ENCODE data around the gene TTC28. TPM values are rescaled to one million over a fixed set of nuclear protein-coding genes. Genes with fewer than 3 reads are reported as not detected.

TTC28 gene
- total RNA-seq, 3 donors from 2014 or later: 0.66 to 0.90 (median 0.71) TPM

DNA sequence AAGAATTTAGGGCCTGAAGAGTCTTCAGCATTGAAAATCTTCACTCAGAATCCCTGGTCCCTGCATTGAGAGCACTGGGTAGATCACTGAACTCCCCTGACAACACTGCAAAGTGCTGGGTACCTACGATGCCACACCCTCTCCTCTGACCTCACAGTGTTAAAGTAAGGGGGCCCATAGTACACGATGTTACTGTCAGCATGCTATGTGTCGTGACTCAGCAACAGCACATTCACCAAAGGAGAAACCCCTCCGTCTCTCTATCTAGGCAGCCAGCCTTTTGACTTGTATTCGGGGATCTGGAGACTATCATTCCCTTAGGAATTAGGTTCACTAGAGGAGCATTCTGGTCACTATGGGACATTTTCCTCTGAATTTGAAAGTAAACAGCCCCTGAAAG lies 693.2 kb downstream of the TTC28 start:
- no peaks in the 10 kb centered on the region for H3K9me3 Mint-ChIP-seq
- no peaks in the 10 kb centered on the region for H3K4me1 Mint-ChIP-seq (ENCODE audit: low read depth)
- H3K36me3 Mint-ChIP-seq (ENCODE audit: insufficient read depth): peaks cover 3% of the 10 kb centered on the region
- H3K4me3 Mint-ChIP-seq: no peak overlapping the region
- ATAC-seq: no peak
- DNase-seq: no peak
- H3K27me3 Mint-ChIP-seq (ENCODE audit: low read depth): no peaks in the 10 kb centered on the region

DNA sequence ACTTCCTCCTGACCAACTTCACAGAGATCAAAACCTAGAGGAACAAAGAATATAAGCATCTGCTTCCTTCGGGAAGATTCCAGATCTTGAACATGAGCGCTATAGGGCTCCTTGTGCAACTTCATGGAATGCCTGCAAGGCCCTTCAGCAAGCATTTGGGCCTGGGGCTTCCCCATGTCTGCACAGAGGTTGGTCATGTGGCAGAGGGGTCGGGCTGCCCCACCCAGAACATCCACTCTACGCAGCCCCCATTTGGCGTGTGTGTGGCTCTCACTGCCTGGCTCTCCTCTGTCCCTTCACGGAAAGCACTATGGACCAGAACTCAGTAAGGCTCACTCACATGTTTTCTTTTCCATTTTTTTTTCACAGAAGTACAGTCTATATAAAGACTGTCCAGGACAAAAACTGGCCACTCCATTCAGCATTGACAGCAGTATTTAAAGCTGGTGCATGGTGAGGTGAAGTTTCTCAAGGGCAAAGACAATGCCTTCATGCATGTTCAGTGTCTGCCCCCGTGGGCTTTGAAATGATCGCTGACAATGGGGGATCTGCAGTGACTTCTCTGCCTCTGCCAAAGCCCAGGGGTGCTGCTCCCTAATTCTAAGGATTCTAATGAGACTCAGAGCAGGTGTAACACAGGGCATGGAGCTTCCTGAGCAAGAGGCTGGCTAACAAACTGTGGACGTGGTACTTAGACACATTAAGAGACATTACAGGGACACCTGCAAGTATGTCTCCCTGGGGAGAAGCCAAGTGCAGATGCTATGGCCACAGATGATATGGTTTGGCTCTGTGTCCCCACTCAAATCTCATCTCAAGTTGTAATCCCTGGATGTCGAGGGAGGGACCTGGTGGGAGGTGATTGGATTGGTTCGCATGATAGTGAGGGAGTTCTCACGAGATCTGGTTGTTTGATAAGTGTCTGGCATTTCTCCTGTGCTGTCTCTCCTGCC lies 694.0 kb downstream of the TTC28 start:
- DNase-seq (no peak), ATAC-seq (no peak)
- Mint-ChIP-seq H3K4me1 (ENCODE audit: low read depth) (no peaks in the 10 kb centered on the region), H3K9me3 (no peaks in the 10 kb centered on the region), H3K4me3 (no peak overlapping the region), H3K36me3 (ENCODE audit: insufficient read depth) (peaks cover 3% of the 10 kb centered on the region), H3K27me3 (ENCODE audit: low read depth) (no peaks in the 10 kb centered on the region)

DNA sequence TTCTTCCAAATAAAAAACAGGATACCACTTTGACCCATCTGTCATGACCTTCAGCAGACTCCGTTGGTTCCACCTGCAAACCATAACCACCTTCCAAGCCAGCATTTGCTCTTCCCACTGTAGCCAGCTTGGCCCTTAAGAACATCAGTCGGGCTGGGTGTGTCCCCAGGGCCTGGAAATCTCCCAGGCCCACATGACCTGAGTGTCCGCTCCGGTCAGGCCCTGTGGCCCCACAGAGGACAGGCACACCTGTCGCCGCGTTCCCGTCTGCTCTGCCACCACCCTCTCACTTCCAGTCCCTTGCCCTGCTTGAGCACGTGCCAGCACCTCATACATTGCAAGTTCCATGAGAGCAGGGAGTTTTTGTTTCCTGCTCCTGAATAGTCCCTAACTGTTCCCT lies 694.9 kb downstream of the TTC28 start:
- DNase-seq: no peak
- Mint-ChIP-seq H3K27me3 (ENCODE audit: low read depth) (no peaks in the 10 kb centered on the region), H3K4me1 (ENCODE audit: low read depth) (no peaks in the 10 kb centered on the region), H3K4me3 (no peak overlapping the region), H3K36me3 (ENCODE audit: insufficient read depth) (peaks cover 3% of the 10 kb centered on the region), H3K9me3 (no peaks in the 10 kb centered on the region)
- no peak for ATAC-seq

DNA sequence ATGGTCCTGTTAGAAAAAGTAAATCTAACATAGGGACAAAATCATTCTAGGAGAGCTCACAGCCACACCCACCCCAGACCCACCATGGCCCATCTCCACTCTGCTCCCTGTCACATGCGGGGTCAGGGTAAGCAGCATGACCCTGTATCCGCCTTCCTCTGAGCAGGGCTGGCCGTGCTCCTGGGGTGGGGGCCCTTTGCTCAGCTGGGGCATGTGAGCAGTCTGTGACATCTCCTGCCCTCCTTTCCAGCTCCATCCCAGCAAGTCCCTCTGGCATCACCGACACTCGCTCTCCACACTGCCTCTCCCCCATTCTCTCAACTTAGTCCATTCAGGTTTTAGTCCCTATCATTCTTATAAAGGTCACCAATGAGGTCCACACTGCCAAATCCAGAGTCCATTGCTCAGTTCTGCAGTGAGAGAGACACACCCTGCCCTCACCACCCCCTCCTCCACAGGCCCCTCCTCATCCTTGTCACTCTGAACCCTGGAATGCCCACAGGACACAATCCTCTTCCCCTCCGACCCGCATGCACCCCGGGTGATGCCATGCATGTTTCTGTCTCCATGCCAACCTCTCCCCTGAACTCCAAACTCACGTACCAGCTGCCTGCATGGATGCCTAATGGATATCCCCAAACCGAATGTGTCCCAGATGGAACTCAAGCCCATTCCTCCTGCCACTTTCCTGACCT lies 695.5 kb downstream of the TTC28 start:
- Mint-ChIP-seq H3K27me3 (ENCODE audit: low read depth) (no peaks in the 10 kb centered on the region), H3K4me1 (ENCODE audit: low read depth) (no peaks in the 10 kb centered on the region), H3K9me3 (no peaks in the 10 kb centered on the region), H3K36me3 (ENCODE audit: insufficient read depth) (peaks cover 3% of the 10 kb centered on the region), H3K4me3 (no peak overlapping the region)
- DNase-seq (no peak), ATAC-seq (no peak)

DNA sequence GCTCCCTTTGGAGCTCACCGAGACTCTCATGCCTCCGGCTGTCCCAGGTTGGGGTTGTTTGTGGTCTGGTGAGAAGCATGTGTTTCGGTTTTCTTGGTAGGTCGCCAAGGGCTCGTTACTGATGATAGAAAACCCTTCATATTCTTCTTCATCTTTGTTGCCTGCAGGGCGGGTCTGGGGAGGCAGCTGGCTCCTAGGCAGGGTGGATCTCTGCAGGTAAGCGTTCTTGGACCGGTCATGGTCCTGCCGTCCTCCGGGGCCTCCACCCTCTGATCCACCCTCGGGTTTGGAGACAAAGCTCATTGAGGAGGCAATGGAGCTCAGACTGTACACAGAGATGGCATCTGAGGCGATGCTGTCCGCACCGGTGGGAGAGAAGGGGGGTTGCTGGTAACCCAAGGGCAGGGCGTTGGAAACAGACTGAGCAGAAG lies 696.3 kb downstream of the TTC28 start:
- Mint-ChIP-seq H3K4me1 (ENCODE audit: low read depth) (no peaks in the 10 kb centered on the region), H3K9me3 (no peaks in the 10 kb centered on the region), H3K36me3 (ENCODE audit: insufficient read depth) (peaks cover 3% of the 10 kb centered on the region), H3K4me3 (no peak overlapping the region), H3K27me3 (ENCODE audit: low read depth) (no peaks in the 10 kb centered on the region)
- ATAC-seq (no peak), DNase-seq (no peak)

DNA sequence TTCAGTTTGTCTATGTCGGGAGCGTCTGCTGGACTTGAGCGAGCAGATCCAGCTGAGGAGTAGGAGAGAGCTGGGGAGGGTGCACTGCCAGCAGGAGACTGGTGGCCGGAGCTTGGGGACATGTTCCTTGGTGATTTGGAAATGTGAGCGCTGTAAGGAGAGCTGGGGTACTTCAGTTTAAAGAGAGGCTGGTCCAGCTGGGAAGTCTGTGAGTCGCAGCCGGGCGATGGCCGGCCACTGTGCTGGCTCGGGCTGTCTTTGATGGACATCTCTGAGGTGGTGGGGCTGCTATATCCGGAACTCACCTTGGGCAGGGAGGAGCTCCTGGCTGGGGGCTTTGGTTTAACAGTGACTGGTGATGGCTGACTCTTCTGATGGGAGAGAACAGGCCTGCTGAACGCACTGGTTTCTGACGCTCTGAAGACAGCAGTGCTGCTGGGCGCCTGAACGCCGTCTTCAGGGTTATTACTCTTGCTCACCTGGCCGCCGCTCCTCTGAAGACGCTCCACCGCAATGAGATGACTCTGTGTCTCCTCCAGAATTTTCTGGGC lies 696.9 kb downstream of the TTC28 start:
- no peak for ATAC-seq
- no peak for DNase-seq

DNA sequence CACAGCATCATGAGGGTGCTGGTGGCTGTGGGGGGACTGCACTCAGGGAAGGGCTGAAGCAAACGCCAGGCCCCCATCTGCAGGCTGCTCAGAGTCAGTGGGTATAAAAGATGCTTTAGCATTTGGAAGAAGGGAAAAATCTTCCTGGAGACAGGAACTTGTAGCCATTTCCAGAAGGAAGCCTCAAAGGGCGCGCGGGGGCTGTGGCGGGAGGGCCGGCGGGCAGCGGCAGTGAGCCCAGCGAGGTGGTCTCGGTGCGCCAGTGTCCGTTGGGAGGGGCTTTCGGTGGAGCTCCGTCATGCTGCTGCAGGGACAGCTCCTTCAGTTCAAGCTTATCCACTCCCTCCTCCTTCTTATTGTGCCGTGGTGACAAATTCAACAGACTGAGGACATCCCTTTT lies 697.5 kb downstream of the TTC28 start:
- ATAC-seq: no peak
- Mint-ChIP-seq H3K4me1 (ENCODE audit: low read depth) (no peaks in the 10 kb centered on the region), H3K9me3 (no peaks in the 10 kb centered on the region), H3K4me3 (no peak overlapping the region), H3K36me3 (ENCODE audit: insufficient read depth) (peaks cover 6% of the 10 kb centered on the region), H3K27me3 (ENCODE audit: low read depth) (no peaks in the 10 kb centered on the region)
- no peak for DNase-seq

More for the DNA sequence above, 696.9 kb downstream of the TTC28 start:
- H3K4me3 Mint-ChIP-seq: no peak overlapping the region
- H3K36me3 Mint-ChIP-seq (ENCODE audit: insufficient read depth): peaks cover 3% of the 10 kb centered on the region
- H3K27me3 Mint-ChIP-seq (ENCODE audit: low read depth): no peaks in the 10 kb centered on the region
- H3K9me3 Mint-ChIP-seq: no peaks in the 10 kb centered on the region
- no peaks in the 10 kb centered on the region for H3K4me1 Mint-ChIP-seq (ENCODE audit: low read depth)

DNA sequence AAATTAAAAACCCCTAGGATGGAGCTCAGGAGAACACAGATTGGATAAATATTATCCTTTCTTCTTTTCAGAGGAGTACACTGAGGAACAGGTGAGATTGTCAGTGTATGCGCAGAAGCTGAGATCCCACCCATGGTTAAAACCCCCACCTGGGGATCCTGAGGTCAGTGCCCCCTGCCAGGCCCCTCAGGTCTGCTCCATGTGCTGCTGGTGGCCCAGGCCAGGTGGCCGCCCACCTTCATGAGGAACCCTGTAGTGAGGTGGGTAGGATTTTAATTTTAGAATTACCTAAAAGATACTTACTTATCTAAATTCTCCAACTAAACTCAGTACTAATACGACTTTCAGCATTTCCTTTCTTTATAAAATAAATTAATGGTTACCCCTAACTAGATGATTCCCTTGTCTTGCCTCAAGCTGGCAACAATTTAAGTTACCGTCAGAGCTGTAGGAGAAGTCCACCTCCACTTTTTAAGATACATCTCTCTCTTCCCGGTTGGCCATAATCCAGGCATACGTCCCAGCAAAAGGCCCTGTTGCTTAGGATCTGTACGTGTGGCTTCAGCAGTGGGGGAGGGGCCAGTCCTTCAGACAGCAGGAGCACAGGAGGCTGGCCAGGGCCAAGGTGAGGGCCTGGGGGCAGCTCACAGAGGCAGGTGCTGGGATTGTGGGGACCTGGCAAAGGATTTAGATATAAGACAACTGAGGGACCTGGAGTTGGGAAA lies 699.1 kb downstream of the TTC28 start:
- Mint-ChIP-seq H3K36me3 (ENCODE audit: insufficient read depth) (peaks cover 6% of the 10 kb centered on the region), H3K27me3 (ENCODE audit: low read depth) (no peaks in the 10 kb centered on the region), H3K4me3 (no peak overlapping the region), H3K9me3 (no peaks in the 10 kb centered on the region), H3K4me1 (ENCODE audit: low read depth) (no peaks in the 10 kb centered on the region)
- DNase-seq: no peak
- no peak for ATAC-seq

DNA sequence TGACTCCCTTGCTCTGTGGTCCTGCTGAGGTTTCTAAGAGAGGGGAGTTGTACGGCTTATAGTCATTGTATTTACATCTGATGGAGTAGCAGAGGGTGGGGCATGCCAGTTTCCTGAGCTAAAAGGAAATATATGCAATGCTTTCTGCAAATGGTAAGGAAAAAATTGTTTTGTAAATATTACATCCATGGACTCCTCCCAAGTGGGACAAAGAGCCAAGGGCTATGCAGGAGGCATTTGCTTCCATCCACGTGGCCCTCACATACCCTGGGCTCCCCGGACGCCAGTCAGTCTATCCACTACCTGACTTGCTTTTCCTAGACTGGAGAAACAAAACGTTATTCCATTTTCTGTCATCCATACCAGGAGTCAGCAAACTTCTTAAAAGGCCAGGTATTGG lies 700.8 kb downstream of the TTC28 start:
- H3K27me3 Mint-ChIP-seq (ENCODE audit: low read depth): no peaks in the 10 kb centered on the region
- no peak overlapping the region for H3K4me3 Mint-ChIP-seq
- no peaks in the 10 kb centered on the region for H3K9me3 Mint-ChIP-seq
- DNase-seq: no peak
- ATAC-seq: no peak
- no peaks in the 10 kb centered on the region for H3K4me1 Mint-ChIP-seq (ENCODE audit: low read depth)
- H3K36me3 Mint-ChIP-seq (ENCODE audit: insufficient read depth): peaks cover 6% of the 10 kb centered on the region

DNA sequence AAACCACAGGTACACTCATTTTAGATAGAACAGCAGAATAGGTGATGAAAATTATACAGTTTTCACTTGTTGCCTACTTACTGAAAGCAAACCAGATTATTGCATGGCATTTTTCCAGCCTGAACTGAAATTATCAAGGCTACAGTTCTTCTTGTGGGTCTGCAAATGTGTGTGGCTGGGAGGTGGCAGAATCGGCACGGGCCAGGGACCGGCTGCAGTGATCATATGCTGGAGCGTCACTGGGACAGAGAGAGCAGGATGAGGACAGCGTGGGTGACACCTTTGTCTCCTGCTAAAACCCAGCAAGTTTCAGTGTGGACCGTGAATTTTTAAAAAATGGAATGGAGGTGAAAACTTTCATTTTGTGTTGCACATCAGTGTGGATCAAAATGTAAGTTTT lies 701.3 kb downstream of the TTC28 start:
- Mint-ChIP-seq H3K9me3 (no peaks in the 10 kb centered on the region), H3K36me3 (ENCODE audit: insufficient read depth) (peaks cover 6% of the 10 kb centered on the region), H3K4me3 (no peak overlapping the region), H3K27me3 (ENCODE audit: low read depth) (no peaks in the 10 kb centered on the region), H3K4me1 (ENCODE audit: low read depth) (no peaks in the 10 kb centered on the region)
- ATAC-seq (no peak), DNase-seq (no peak)

DNA sequence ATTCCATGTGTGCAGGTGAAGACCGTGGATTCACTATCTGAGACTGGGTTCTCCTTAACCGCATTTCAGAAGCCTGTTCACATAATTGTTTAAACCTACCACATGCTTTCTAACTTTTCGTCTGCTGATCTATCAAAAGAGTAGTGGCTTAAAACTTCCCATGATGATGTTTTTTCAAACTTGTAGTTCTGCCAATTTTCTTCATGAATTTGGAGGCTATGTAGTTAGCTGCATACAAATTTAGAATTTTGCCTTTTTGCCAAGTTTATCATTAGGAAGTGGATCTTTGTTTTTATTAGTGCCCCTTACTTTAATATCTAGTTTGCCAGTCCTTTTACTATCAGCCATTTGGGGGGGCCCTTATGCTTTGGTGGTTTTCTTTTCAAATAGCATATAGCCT lies 703.1 kb downstream of the TTC28 start:
- peaks cover 6% of the 10 kb centered on the region for H3K36me3 Mint-ChIP-seq (ENCODE audit: insufficient read depth)
- no peaks in the 10 kb centered on the region for H3K9me3 Mint-ChIP-seq
- H3K27me3 Mint-ChIP-seq (ENCODE audit: low read depth): no peaks in the 10 kb centered on the region
- DNase-seq: no peak
- no peak overlapping the region for H3K4me3 Mint-ChIP-seq
- ATAC-seq: no peak
- H3K4me1 Mint-ChIP-seq (ENCODE audit: low read depth): no peaks in the 10 kb centered on the region

DNA sequence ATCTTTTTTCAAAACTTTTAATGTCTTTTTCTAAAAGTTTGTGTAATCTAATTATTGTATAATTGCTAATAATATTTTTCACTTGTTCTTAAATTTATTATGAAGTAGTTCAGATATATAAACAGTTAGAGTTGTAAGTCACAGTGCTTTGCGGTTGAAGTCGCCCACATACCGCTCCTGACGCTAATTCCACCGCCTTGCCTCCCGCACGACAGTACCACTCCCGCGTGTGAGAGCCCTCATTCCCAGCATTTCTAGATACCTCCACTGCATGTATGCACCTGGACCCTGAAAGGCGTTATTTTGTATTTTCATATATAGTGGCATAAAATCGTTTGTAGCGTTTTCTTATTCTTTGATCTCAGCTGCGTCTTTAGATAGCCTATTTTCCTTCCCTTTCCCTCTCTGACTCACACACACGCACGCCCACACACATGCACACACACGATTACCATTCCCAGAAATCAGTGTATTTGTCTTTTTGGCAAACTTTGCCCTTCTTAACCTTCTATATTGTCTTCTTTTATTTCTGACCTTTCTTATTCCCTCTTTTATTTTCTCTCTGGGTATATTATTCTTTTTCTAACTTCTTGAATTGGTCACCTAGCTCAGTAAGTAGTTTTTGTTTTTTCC lies 704.1 kb downstream of the TTC28 start:
- Mint-ChIP-seq H3K36me3 (ENCODE audit: insufficient read depth) (peaks cover 10% of the 10 kb centered on the region), H3K4me3 (no peak overlapping the region), H3K9me3 (peaks cover 3% of the 10 kb centered on the region), H3K27me3 (ENCODE audit: low read depth) (no peaks in the 10 kb centered on the region), H3K4me1 (ENCODE audit: low read depth) (no peaks in the 10 kb centered on the region)
- ATAC-seq (no peak), DNase-seq (no peak)

DNA sequence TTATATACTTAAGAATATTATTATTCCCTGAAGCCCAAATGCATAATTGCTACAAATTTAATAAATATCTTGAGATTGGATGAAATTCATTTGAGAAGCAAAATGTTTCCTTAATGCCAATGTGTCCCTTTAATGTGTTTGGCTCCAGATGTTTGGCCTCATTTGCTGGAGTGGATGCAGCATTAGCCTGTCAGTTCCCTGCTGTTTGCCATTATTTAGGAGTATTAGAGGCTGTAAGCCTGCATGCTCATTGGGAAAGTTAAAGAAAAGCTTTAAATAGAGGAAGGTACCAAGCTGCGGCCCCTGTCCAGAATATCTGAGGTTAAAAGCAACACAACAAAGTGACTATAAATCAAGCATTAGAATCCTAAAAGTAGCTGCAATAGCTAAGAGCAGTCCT lies 705.8 kb downstream of the TTC28 start:
- Mint-ChIP-seq H3K4me3 (no peak overlapping the region), H3K4me1 (ENCODE audit: low read depth) (no peaks in the 10 kb centered on the region), H3K27me3 (ENCODE audit: low read depth) (no peaks in the 10 kb centered on the region), H3K9me3 (peaks cover 4% of the 10 kb centered on the region), H3K36me3 (ENCODE audit: insufficient read depth) (peaks cover 18% of the 10 kb centered on the region)
- DNase-seq (no peak), ATAC-seq (no peak)

All from activated T-cell treated with anti-CD3 and anti-CD28 coated beads, Interleukin-2, amount 50 U/mL, for 4 hours (primary cell).